Erythroblast (primary cell): ENCODE measurements around the gene RAET1G.
"Not testable (repeated sequence)": the region's sequence is repeated elsewhere in the genome, so short reads cannot be mapped to it uniquely, and the experiment has no call there.

ENCODE experiments used
- GATA1 ChIP-seq: IDR thresholded peaks from 2 replicates; pipeline ENCODE4 v1.6.1; 2011; ENCODE audit warnings: low read depth, mild to moderate bottlenecking, control low read depth, low read length, moderate library complexity
- POLR2A ChIP-seq: IDR thresholded peaks from 2 replicates; pipeline ENCODE4 v1.6.1; 2011; ENCODE audit warnings: mild to moderate bottlenecking, low read length

DNA sequence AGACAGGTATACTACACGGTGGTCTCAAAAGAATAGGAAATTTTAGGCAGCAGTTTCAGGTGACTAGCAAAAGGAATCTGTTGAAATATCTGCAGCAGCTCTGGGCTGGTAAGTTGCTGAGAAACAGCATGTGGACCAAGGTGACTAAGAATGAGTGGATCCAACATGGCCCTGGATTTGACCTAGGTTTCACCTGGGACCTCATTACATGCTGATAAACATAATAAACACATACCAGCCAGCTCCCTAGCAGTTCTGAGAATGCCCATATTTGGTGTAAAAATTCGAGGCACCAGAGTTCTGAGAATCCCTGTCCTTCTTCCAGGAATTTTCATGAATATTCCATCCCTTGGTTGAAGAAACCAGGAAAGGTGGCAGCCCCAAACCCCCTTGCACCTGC lies 30.5 kb upstream of the RAET1G start:
- TF ChIP-seq POLR2A, GATA1: not testable (repeated sequence)
